WERI-Rb-1 (cell line): ENCODE results near the gene DOCK10.
"Not testable (repeated sequence)": the region's sequence is repeated elsewhere in the genome, so short reads cannot be mapped to it uniquely, and the experiment has no call there.

ENCODE experiments used
- DNase-seq: peaks from one replicate; pipeline ENCODE4 v3.0.0-alpha.2; 2020
- H3K27ac ChIP-seq: fragments of 250-450 bp; sonication (Bioruptor Pico); 2 replicates; pipeline ENCODE4 v1.5.1; 2020; ENCODE audit warnings: mild to moderate bottlenecking, moderate library complexity
- H3K27me3 ChIP-seq: fragments of 250-450 bp; sonication (Bioruptor Pico); 2 replicates; pipeline ENCODE4 v1.5.1; 2021; ENCODE audit warnings: mild to moderate bottlenecking, low read depth, moderate library complexity; ENCODE audit not compliant: insufficient read depth, severe bottlenecking
- H3K36me3 ChIP-seq: fragments of 250-450 bp; sonication (Bioruptor Pico); 2 replicates; pipeline ENCODE4 v1.5.1; 2020; ENCODE audit warnings: mild to moderate bottlenecking, moderate library complexity
- H3K4me3 ChIP-seq: 2 replicates; pipeline ENCODE4 v1.5.1; 2011; ENCODE audit warnings: low read depth, mild to moderate bottlenecking, control low read depth, low read length
- H3K9me3 ChIP-seq: fragments of 250-450 bp; sonication (Bioruptor Pico); 2 replicates; pipeline ENCODE4 v1.5.1; 2021; ENCODE audit warnings: mild to moderate bottlenecking, moderate library complexity; ENCODE audit not compliant: severe bottlenecking
- TF ChIP-seq, protein P1 (sequence below): IDR thresholded peaks from 2 replicates; pipeline ENCODE4 v1.5.1; 2011; ENCODE audit warnings: low read depth, mild to moderate bottlenecking, control low read depth, inconsistent platforms, low read length

Gene DOCK10

DNA sequence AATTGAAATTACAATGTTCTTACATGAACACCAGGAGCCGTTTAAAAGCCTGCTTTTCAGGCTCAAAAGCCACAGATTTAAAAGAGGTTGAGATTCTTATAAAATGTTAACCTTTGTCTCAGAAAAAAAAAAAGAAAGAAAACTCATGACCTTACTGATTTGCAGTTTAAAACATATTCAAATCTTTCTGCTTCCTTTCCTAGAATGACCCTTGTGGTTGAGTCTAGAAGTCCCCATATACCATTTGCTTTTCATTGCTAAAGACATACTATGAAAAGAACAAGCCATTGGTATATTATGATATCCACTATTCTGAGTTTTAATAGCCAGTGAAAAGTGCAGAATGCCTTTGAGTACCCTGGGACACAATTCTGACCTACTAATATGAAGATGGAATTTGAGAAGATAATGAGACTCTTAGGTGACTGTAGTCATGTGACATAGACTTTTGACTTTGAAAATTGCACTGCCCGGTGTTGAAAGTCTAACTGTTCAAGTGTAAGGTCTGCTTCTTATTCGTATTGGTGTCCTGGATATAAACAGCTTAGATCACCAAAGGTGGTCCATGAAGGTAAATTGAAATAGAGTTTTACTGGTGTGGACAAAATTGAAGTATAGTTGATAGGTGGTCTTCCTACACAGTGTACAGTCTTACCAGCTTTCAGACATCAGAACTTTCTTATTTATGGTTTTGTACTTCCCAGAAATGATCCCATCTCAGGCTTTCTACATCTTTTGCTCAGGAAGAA is 117.0 kb downstream of the DOCK10 start:
- DNase-seq: no peak
- TF ChIP-seq, protein P1, sequence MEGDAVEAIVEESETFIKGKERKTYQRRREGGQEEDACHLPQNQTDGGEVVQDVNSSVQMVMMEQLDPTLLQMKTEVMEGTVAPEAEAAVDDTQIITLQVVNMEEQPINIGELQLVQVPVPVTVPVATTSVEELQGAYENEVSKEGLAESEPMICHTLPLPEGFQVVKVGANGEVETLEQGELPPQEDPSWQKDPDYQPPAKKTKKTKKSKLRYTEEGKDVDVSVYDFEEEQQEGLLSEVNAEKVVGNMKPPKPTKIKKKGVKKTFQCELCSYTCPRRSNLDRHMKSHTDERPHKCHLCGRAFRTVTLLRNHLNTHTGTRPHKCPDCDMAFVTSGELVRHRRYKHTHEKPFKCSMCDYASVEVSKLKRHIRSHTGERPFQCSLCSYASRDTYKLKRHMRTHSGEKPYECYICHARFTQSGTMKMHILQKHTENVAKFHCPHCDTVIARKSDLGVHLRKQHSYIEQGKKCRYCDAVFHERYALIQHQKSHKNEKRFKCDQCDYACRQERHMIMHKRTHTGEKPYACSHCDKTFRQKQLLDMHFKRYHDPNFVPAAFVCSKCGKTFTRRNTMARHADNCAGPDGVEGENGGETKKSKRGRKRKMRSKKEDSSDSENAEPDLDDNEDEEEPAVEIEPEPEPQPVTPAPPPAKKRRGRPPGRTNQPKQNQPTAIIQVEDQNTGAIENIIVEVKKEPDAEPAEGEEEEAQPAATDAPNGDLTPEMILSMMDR: no peak
- Histone ChIP-seq H3K27ac (no peak overlapping the region), H3K9me3 (no peaks in the 10 kb centered on the region), H3K4me3 (no peak overlapping the region), H3K27me3 (no peaks in the 10 kb centered on the region), H3K36me3 (no peaks in the 10 kb centered on the region)

DNA sequence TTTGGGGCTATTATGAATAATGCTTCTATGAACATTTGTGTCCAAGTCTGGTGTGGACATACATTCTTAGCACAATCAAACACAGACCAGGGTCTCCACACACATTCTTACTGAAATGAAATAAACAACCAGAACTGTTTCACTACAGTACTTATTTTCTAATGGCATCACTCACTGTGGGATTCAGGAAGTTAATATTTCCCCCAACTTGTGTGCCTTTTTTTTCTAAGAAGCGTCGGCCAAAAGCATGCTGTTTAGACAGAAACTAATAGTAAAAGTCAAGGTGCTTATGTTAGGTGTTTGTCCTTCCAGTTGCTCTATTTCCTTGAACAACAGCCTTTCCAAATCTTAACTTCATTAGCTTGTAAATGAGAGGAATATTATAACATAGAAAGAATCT is 117.6 kb downstream of the DOCK10 start:
- Histone ChIP-seq H3K27ac (no peak overlapping the region), H3K4me3 (no peak overlapping the region), H3K9me3 (no peaks in the 10 kb centered on the region), H3K36me3 (no peaks in the 10 kb centered on the region), H3K27me3 (no peaks in the 10 kb centered on the region)
- TF ChIP-seq, protein P1: no peak
- DNase-seq: no peak

DNA sequence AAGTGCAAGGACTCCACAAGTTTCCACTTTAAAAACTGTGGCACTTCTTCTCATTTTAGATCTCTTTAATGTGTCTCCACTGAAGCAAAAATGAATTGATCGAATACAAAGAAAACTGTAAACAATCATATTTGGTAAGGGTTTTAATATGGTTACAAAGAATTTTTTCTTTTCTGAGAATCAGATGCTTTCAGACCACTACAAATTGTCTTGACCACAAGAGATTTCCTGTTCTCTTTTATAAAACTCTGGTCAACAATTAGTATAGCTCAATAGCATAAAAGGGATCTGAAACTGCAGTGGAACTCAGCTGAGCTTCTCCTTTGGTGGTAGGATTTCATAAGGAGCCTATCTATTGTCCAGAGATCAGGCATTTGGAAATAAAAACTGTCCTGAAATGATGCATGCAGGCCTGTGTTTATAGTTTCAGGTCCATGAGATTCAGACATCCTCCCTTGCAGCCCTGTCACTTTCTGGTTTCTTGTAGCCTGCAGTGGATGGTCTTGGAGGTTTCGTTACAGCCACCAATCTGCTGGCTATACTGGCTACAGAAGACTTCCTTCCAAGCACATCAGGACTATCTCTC is 120.0 kb downstream of the DOCK10 start:
- TF ChIP-seq, protein P1: no peak
- no peak overlapping the region for H3K27ac ChIP-seq
- H3K9me3 ChIP-seq: no peaks in the 10 kb centered on the region
- no peak overlapping the region for H3K4me3 ChIP-seq
- H3K27me3 ChIP-seq: no peaks in the 10 kb centered on the region
- H3K36me3 ChIP-seq: no peaks in the 10 kb centered on the region
- no peak for DNase-seq

DNA sequence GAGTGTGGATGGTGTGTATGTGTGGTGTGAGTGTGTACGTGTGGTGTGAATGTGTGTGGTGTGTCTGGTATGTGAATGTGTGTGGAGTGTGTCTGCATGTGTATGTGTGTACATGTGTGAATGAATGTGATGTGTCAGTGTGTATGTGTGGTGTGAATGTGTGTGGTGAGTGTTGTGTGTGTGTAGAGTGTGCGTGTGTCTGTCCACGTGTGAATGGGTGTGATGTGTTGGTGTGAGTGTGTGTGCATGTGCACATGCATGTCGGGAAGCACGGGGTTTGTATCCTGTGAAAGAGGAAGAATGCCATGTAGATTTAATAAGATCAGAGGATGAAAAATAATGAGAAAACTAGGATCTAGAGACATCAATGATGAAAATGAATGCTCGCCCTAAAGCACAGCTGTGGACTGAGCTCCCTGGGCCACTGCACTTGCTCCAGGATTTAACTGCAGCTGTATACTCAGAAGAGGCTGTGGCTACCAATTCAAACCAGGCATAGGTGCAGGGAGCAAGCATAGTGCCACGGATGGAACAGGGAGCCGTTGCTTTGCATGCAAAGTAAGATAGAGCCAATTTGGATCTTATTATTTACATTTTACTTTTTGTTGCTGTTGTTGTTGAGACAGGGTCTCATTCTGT is 122.7 kb downstream of the DOCK10 start:
- Histone ChIP-seq H3K27ac (no peak overlapping the region), H3K27me3 (no peaks in the 10 kb centered on the region)
- TF ChIP-seq, protein P1: no peak

DNA sequence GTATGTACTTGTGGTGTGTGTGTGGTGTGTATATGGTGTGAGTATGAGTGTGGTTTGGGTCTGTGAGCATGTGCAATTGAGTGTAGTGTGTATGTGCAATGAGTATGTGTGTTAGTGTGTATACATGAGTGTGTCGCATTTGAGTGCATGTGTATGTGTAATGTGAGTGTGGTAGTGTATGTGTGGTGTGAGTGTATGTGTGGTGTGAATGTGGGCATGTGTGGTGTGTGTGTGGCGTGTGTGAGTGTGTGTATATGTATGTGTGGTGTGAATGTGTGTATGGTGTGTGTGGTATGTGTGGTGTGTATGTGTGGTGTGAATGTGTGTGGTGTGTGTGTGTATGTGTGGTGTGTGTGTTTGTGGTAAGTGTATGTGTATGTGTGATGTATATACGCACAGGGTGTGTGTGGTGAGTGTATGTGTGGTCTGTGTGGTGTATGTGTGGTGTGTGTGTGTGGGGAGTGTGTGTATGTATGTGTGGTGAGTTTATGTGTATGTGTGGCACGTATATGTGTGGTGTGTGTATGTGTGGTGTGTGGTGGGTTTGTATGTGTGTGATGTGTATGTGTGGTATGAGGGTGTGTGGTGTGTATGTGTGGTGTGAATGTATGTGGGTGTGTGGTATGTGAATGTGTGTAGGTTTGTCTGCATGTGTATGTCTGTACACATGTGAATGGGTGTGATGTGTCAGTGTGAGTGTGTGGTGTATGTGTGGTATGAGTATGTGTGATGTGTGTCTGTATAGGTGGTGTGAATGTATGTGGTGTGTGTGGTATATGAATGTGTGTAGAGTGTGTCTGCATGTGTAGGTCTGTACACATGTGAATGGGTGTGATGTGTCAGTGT is 123.4 kb downstream of the DOCK10 start:
- no peaks in the 10 kb centered on the region for H3K36me3 ChIP-seq
- H3K27ac ChIP-seq: no peak overlapping the region
- DNase-seq: no peak
- no peak overlapping the region for H3K4me3 ChIP-seq
- TF ChIP-seq, protein P1: no peak
- no peaks in the 10 kb centered on the region for H3K27me3 ChIP-seq
- no peaks in the 10 kb centered on the region for H3K9me3 ChIP-seq

More for the DNA sequence above, 122.7 kb downstream of the DOCK10 start:
- no peak for DNase-seq
- Histone ChIP-seq H3K36me3 (no peaks in the 10 kb centered on the region), H3K9me3 (no peaks in the 10 kb centered on the region), H3K4me3 (no peak overlapping the region)

DNA sequence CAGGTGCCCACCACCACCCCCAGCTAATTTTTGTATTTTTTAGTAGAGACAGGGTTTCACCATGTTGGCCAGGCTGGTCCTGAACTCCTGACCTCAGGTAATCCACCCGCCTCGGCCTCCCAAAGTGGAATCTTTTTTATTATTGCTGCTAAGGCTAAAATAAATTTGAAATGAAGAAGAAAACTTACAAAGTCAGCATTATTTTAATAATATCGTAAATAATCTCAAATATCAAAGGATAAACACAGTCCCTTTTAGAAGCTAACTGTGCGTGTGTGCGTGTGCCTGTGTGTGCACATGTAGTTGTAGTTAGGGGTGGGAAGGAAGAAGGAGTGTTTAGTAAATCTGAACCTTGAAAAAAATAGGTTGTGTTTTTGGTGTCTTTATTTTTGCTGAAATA is 125.0 kb downstream of the DOCK10 start:
- H3K4me3 ChIP-seq, DNase-seq, H3K36me3 ChIP-seq, H3K9me3 ChIP-seq, H3K27ac ChIP-seq, H3K27me3 ChIP-seq: not testable (repeated sequence)
